ENCODE results near the gene NCOA5.

NCOA5 gene

GRCh38 chr20:46025376-46025783, 64.4 kb downstream of the NCOA5 start:
- no peak overlapping the region for H3K4me3 ChIP-seq (ENCODE audit: control insufficient read depth, low read depth, low read length)
- no peak for DNase-seq (ENCODE audit: low read depth)
- TF ChIP-seq, protein P1, sequence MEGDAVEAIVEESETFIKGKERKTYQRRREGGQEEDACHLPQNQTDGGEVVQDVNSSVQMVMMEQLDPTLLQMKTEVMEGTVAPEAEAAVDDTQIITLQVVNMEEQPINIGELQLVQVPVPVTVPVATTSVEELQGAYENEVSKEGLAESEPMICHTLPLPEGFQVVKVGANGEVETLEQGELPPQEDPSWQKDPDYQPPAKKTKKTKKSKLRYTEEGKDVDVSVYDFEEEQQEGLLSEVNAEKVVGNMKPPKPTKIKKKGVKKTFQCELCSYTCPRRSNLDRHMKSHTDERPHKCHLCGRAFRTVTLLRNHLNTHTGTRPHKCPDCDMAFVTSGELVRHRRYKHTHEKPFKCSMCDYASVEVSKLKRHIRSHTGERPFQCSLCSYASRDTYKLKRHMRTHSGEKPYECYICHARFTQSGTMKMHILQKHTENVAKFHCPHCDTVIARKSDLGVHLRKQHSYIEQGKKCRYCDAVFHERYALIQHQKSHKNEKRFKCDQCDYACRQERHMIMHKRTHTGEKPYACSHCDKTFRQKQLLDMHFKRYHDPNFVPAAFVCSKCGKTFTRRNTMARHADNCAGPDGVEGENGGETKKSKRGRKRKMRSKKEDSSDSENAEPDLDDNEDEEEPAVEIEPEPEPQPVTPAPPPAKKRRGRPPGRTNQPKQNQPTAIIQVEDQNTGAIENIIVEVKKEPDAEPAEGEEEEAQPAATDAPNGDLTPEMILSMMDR (IDR thresholded peaks at IDR 0.05; ENCODE audit: control insufficient read depth, insufficient read depth, low read depth, low read length, missing control alignments), result no peak

DNA sequence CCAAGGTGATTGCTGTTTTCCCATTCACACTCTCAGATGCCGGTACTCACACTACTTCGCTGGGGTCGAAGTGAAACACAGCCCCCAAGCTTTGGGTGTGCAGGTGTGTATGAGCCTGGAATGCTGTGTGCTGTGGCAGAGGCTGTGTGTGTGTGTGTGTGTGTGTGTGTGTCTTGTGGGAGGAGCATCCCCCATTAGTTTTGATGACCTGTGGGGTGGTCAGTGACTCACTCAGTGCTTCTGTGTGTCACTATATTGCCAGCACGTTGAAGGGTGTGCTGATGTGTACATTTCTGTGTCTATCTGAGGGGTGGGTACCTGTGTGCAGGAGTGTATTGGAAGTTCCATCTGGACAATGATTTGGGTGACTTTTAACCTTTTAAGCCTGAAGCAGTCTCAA, 65.8 kb downstream of the NCOA5 start:
- no peak overlapping the region for H3K4me3 ChIP-seq (ENCODE audit: control insufficient read depth, low read depth, low read length)
- TF ChIP-seq, protein P1 (IDR thresholded peaks at IDR 0.05; ENCODE audit: control insufficient read depth, insufficient read depth, low read depth, low read length, missing control alignments), result no peak
- no peak for DNase-seq (ENCODE audit: low read depth)

DNA sequence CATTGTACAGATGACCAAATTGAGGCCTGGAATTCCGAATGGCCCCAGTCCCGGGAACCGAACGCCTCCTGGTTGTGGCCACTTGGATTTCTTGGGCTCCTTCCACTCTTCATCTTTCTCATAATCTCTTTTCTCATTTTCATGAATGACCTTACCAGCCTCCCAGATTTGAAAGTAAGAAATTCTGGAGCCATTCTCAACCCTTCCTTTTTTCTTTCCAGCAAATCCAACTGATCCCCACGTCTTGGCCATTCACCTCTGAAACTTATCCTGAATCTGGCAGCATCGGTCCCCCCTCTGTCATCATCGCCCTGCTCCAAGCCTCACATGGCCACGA, 66.6 kb downstream of the NCOA5 start:
- no peak for DNase-seq (ENCODE audit: low read depth)
- TF ChIP-seq, protein P1 (IDR thresholded peaks at IDR 0.05; ENCODE audit: control insufficient read depth, insufficient read depth, low read depth, low read length, missing control alignments), result no peak
- H3K4me3 ChIP-seq (ENCODE audit: control insufficient read depth, low read depth, low read length), result no peak overlapping the region

- no peak for DNase-seq (ENCODE audit: low read depth)
- TF ChIP-seq, protein P1 (IDR thresholded peaks at IDR 0.05; ENCODE audit: control insufficient read depth, insufficient read depth, low read depth, low read length, missing control alignments), result peak; percentile 80
Measured at GRCh38 chr20:46022411-46023147, 67.2 kb downstream of the NCOA5 start.

GRCh38 chr20:46021361-46022359, 68.1 kb downstream of the NCOA5 start:
- no peak for DNase-seq (ENCODE audit: low read depth)
- peak overlapping the region; percentile 23 for H3K4me3 ChIP-seq (ENCODE audit: control insufficient read depth, low read depth, low read length)
- TF ChIP-seq, protein P1 (IDR thresholded peaks at IDR 0.05; ENCODE audit: control insufficient read depth, insufficient read depth, low read depth, low read length, missing control alignments), result no peak

More at GRCh38 chr20:46022411-46023147, 67.2 kb downstream of the NCOA5 start:
- H3K4me3 ChIP-seq (ENCODE audit: control insufficient read depth, low read depth, low read length), result peak overlapping the region; percentile 17

GRCh38 chr20:46020555-46020954, 69.2 kb downstream of the NCOA5 start:
- no peak overlapping the region for H3K4me3 ChIP-seq (ENCODE audit: control insufficient read depth, low read depth, low read length)
- no peak for DNase-seq (ENCODE audit: low read depth)
- TF ChIP-seq, protein P1 (IDR thresholded peaks at IDR 0.05; ENCODE audit: control insufficient read depth, insufficient read depth, low read depth, low read length, missing control alignments), result no peak
